HL-60 (cell line): Measurements from ENCODE around the gene ADGRG6.

Experiments
- POLR2AphosphoS5 ChIP-seq: IDR thresholded peaks from 2 replicates; pipeline ENCODE4 v1.6.1; 2012; ENCODE audit warnings: low read depth
- REST ChIP-seq: IDR thresholded peaks from 2 replicates; pipeline ENCODE4 v1.6.1; 2012; ENCODE audit warnings: low read depth; ENCODE audit not compliant: insufficient replicate concordance
- SPI1 ChIP-seq: IDR thresholded peaks from 2 replicates; pipeline ENCODE4 v1.6.1; 2012; ENCODE audit warnings: low read depth, mild to moderate bottlenecking, borderline replicate concordance
- TF ChIP-seq, protein P1 (sequence below): IDR thresholded peaks from one replicate; pipeline ENCODE4 v1.5.1; 2011; ENCODE audit warnings: low read length, control low read depth, inconsistent platforms; ENCODE audit not compliant: insufficient read depth

GRCh38 chr6:142446168-142446567 lies 144.4 kb downstream of the ADGRG6 start:
- no peak for TF ChIP-seq SPI1
- TF ChIP-seq, protein P1, sequence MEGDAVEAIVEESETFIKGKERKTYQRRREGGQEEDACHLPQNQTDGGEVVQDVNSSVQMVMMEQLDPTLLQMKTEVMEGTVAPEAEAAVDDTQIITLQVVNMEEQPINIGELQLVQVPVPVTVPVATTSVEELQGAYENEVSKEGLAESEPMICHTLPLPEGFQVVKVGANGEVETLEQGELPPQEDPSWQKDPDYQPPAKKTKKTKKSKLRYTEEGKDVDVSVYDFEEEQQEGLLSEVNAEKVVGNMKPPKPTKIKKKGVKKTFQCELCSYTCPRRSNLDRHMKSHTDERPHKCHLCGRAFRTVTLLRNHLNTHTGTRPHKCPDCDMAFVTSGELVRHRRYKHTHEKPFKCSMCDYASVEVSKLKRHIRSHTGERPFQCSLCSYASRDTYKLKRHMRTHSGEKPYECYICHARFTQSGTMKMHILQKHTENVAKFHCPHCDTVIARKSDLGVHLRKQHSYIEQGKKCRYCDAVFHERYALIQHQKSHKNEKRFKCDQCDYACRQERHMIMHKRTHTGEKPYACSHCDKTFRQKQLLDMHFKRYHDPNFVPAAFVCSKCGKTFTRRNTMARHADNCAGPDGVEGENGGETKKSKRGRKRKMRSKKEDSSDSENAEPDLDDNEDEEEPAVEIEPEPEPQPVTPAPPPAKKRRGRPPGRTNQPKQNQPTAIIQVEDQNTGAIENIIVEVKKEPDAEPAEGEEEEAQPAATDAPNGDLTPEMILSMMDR = no peak
- no peak for TF ChIP-seq REST
- TF ChIP-seq POLR2AphosphoS5 = no peak
